Naive B cell (primary cell): ENCODE data around the gene PI4KA. TPM values are rescaled to one million over a fixed set of nuclear protein-coding genes. Genes with fewer than 3 reads are reported as not detected.
"Not testable (repeated sequence)": the region's sequence is repeated elsewhere in the genome, so short reads cannot be mapped to it uniquely, and the experiment has no call there.

ENCODE experiments used
- ATAC-seq, 2 donors: fragments of 150-1000 bp; cut with Tn5 transposase; 2 replicates each; pipeline ENCODE4 v1.10.0; 2021; ENCODE audit warnings: low read depth in 2 of 2, mild to moderate bottlenecking in 2 of 2, moderate library complexity in 2 of 2
- DNase-seq: peaks from one replicate; pipeline ENCODE4 v3.0.0; 2022
- H3K27ac Mint-ChIP-seq, 6 donors: one replicate each; pipeline ENCODE4 v1.8.0; 2020 to 2022; ENCODE audit warnings: mild to moderate bottlenecking in 6 of 6, mixed read lengths in 6 of 6, moderate library complexity in 5 of 6, inconsistent platforms in 2 of 6
- H3K27me3 Mint-ChIP-seq, 3 donors: one replicate each; pipeline ENCODE4 v1.8.0; 2021 to 2022; ENCODE audit warnings: mixed read lengths in 3 of 3, mild to moderate bottlenecking in 1 of 3
- H3K36me3 Mint-ChIP-seq, 2 donors: one replicate each; pipeline ENCODE4 v1.8.0; 2020 to 2022; ENCODE audit warnings: mixed read lengths in 2 of 2, inconsistent platforms in 1 of 2, mild to moderate bottlenecking in 1 of 2
- H3K4me1 Mint-ChIP-seq, 3 donors: one replicate each; pipeline ENCODE4 v1.8.0; 2020 to 2022; ENCODE audit warnings: mixed read lengths in 3 of 3, inconsistent platforms in 1 of 3, mild to moderate bottlenecking in 1 of 3, moderate library complexity in 1 of 3
- H3K4me3 Mint-ChIP-seq, 8 donors: one replicate each; pipeline ENCODE4 v1.8.0; 2020 to 2022; ENCODE audit warnings: mild to moderate bottlenecking in 8 of 8, mixed read lengths in 8 of 8, moderate library complexity in 8 of 8, inconsistent platforms in 2 of 8
- H3K9me3 Mint-ChIP-seq, 7 donors: one replicate each; pipeline ENCODE4 v1.8.0; 2020 to 2022; ENCODE audit warnings: mixed read lengths in 7 of 7, mild to moderate bottlenecking in 5 of 7, inconsistent platforms in 2 of 7, moderate library complexity in 1 of 7
- polyA plus RNA-seq, 6 donors: library from polyadenylated mRNA; unstranded; fragments of 300-500 nt; fragmentation: Illumina TruSeq; gene quantifications; one replicate each; pipeline ENCODE4 v1.2.3, GENCODE V29; 2021; ENCODE audit warnings: low read depth in 6 of 6

Gene PI4KA
- polyA plus RNA-seq, 6 donors from 2014 or later = 25.6 to 68.3 (median 39.3) TPM

GRCh38 chr22:20829491-20830134 is 29.0 kb downstream of the PI4KA start:
- ATAC-seq = no peak
- no peak for DNase-seq
- H3K4me3 Mint-ChIP-seq = no peak overlapping the region
- H3K9me3 Mint-ChIP-seq = no peaks in the 10 kb centered on the region
- peaks cover 0 to 6% (median 4%) of the 10 kb centered on the region in 3 donors for H3K4me1 Mint-ChIP-seq
- H3K36me3 Mint-ChIP-seq = peaks cover 24 to 30% of the 10 kb centered on the region in 2 donors
- peak overlapping the region in 2 of 6 donors; percentile 51 to 60 for H3K27ac Mint-ChIP-seq
- H3K27me3 Mint-ChIP-seq = no peaks in the 10 kb centered on the region

- ATAC-seq, H3K27ac Mint-ChIP-seq, H3K4me1 Mint-ChIP-seq, DNase-seq, H3K27me3 Mint-ChIP-seq, H3K4me3 Mint-ChIP-seq, H3K9me3 Mint-ChIP-seq: not testable (repeated sequence)
- H3K36me3 Mint-ChIP-seq = peaks cover 16 to 29% of the 10 kb centered on the region in 2 donors
Measured at GRCh38 chr22:20826373-20827152, 32.0 kb downstream of the PI4KA start.

- Mint-ChIP-seq H3K4me1 (no peaks in the 10 kb centered on the region), H3K4me3 (no peak overlapping the region), H3K27ac (peak overlapping the region in 1 of 6 donors; percentile 83), H3K27me3 (no peaks in the 10 kb centered on the region), H3K9me3 (no peaks in the 10 kb centered on the region), H3K36me3 (peaks cover 16 to 29% of the 10 kb centered on the region in 2 donors)
- ATAC-seq = no peak
- no peak for DNase-seq
Measured at GRCh38 chr22:20825624-20826023, 33.0 kb downstream of the PI4KA start.

- H3K27me3 Mint-ChIP-seq, H3K9me3 Mint-ChIP-seq, ATAC-seq, H3K4me3 Mint-ChIP-seq, H3K4me1 Mint-ChIP-seq, DNase-seq: not testable (repeated sequence)
- Mint-ChIP-seq H3K36me3 (peaks cover 12 to 26% of the 10 kb centered on the region in 2 donors), H3K27ac (peak overlapping the region in 1 of 6 donors; percentile 21)
Measured at GRCh38 chr22:20825216-20825615, 33.4 kb downstream of the PI4KA start.

- Mint-ChIP-seq H3K4me1 (no peaks in the 10 kb centered on the region), H3K4me3 (no peak overlapping the region), H3K9me3 (no peaks in the 10 kb centered on the region), H3K27me3 (no peaks in the 10 kb centered on the region), H3K36me3 (peaks cover 0 to 17% of the 10 kb centered on the region in 2 donors), H3K27ac (no peak overlapping the region)
- ATAC-seq (no peak), DNase-seq (no peak)
Measured at GRCh38 chr22:20823264-20823663, 35.3 kb downstream of the PI4KA start.

- no peak for DNase-seq
- no peaks in the 10 kb centered on the region for H3K27me3 Mint-ChIP-seq
- peaks cover 0 to 16% of the 10 kb centered on the region in 2 donors for H3K36me3 Mint-ChIP-seq
- no peaks in the 10 kb centered on the region for H3K9me3 Mint-ChIP-seq
- no peaks in the 10 kb centered on the region for H3K4me1 Mint-ChIP-seq
- ATAC-seq = no peak
- no peak overlapping the region for H3K4me3 Mint-ChIP-seq
- H3K27ac Mint-ChIP-seq = no peak overlapping the region
Measured at GRCh38 chr22:20822240-20822639, 36.4 kb downstream of the PI4KA start.

- H3K27ac Mint-ChIP-seq, H3K4me3 Mint-ChIP-seq, ATAC-seq, H3K9me3 Mint-ChIP-seq, DNase-seq, H3K27me3 Mint-ChIP-seq, H3K4me1 Mint-ChIP-seq: not testable (repeated sequence)
- H3K36me3 Mint-ChIP-seq = peaks cover 0 to 12% of the 10 kb centered on the region in 2 donors
Measured at GRCh38 chr22:20821717-20822239, 36.8 kb downstream of the PI4KA start.

- Mint-ChIP-seq H3K4me1 (peaks cover 0 to 3% (median 0%) of the 10 kb centered on the region in 3 donors), H3K36me3 (peaks cover 8 to 16% of the 10 kb centered on the region in 2 donors), H3K27me3 (no peaks in the 10 kb centered on the region), H3K9me3 (no peaks in the 10 kb centered on the region), H3K27ac (no peak overlapping the region), H3K4me3 (no peak overlapping the region)
- no peak for ATAC-seq
- no peak for DNase-seq
Measured at GRCh38 chr22:20819471-20819870, 39.1 kb downstream of the PI4KA start.

GRCh38 chr22:20818471-20818870 is 40.1 kb downstream of the PI4KA start:
- Mint-ChIP-seq H3K27ac (no peak overlapping the region), H3K4me1 (peaks cover 0 to 3% (median 0%) of the 10 kb centered on the region in 3 donors), H3K36me3 (peaks cover 8 to 16% of the 10 kb centered on the region in 2 donors), H3K4me3 (no peak overlapping the region), H3K27me3 (no peaks in the 10 kb centered on the region), H3K9me3 (no peaks in the 10 kb centered on the region)
- ATAC-seq = no peak
- no peak for DNase-seq

GRCh38 chr22:20816559-20816958 is 42.1 kb downstream of the PI4KA start:
- no peaks in the 10 kb centered on the region for H3K9me3 Mint-ChIP-seq

GRCh38 chr22:20815477-20816050 is 43.0 kb downstream of the PI4KA start:
- ATAC-seq (no peak), DNase-seq (no peak)
- H3K27me3 Mint-ChIP-seq = no peaks in the 10 kb centered on the region
- no peaks in the 10 kb centered on the region for H3K9me3 Mint-ChIP-seq
- H3K4me3 Mint-ChIP-seq = peak overlapping the region in 1 of 8 donors; percentile 44
- peaks cover 17 to 30% of the 10 kb centered on the region in 2 donors for H3K36me3 Mint-ChIP-seq
- peak overlapping the region in 2 of 6 donors; percentile 53 to 55 for H3K27ac Mint-ChIP-seq
- H3K4me1 Mint-ChIP-seq = peaks cover 0 to 7% (median 0%) of the 10 kb centered on the region in 3 donors

More at GRCh38 chr22:20816559-20816958, 42.1 kb downstream of the PI4KA start:
- H3K27me3 Mint-ChIP-seq = no peaks in the 10 kb centered on the region
- peak overlapping the region in 2 of 6 donors; percentile 48 to 66 for H3K27ac Mint-ChIP-seq
- ATAC-seq (no peak), DNase-seq (no peak)
- H3K36me3 Mint-ChIP-seq = peaks cover 8 to 20% of the 10 kb centered on the region in 2 donors
- H3K4me1 Mint-ChIP-seq = peaks cover 0 to 3% (median 0%) of the 10 kb centered on the region in 3 donors
- H3K4me3 Mint-ChIP-seq = no peak overlapping the region

- H3K27ac Mint-ChIP-seq = peak overlapping the region in 1 of 6 donors; percentile 64
Measured at GRCh38 chr22:20814221-20814808, 44.3 kb downstream of the PI4KA start.

GRCh38 chr22:20813056-20813455 is 45.6 kb downstream of the PI4KA start:
- Mint-ChIP-seq H3K4me1 (peaks cover 11 to 15% (median 15%) of the 10 kb centered on the region in 3 donors), H3K36me3 (peaks cover 27 to 36% of the 10 kb centered on the region in 2 donors), H3K27me3 (no peaks in the 10 kb centered on the region), H3K9me3 (no peaks in the 10 kb centered on the region), H3K27ac (no peak overlapping the region), H3K4me3 (no peak overlapping the region)
- no peak for DNase-seq
- ATAC-seq = no peak

More at GRCh38 chr22:20814221-20814808, 44.3 kb downstream of the PI4KA start:
- ATAC-seq = no peak
- no peak for DNase-seq
- H3K27me3 Mint-ChIP-seq = no peaks in the 10 kb centered on the region
- H3K4me3 Mint-ChIP-seq = no peak overlapping the region
- H3K36me3 Mint-ChIP-seq = peaks cover 19 to 36% of the 10 kb centered on the region in 2 donors
- H3K9me3 Mint-ChIP-seq = no peaks in the 10 kb centered on the region
- H3K4me1 Mint-ChIP-seq = peaks cover 3 to 10% (median 7%) of the 10 kb centered on the region in 3 donors
